Globus pallidus (tissue), 1 donor: ENCODE results near the gene ZNG1C.
"Not testable (repeated sequence)": the region's sequence is repeated elsewhere in the genome, so short reads cannot be mapped to it uniquely, and the experiment has no call there.

Source experiments
- DNase-seq: peaks from one replicate; pipeline ENCODE4 v3.0.0-alpha.2; 2015; ENCODE audit warnings: low spot score

Gene ZNG1C

GRCh38 chr9:68241683-68242082 lies at the start of gene ZNG1C:
Gene ZNG1C, plus strand, starts transcription at chr9:68241983. Its CDS starts 49 bp downstream, at chr9:68242032.
- not testable (repeated sequence) for DNase-seq

GRCh38 chr9:68242437-68242836 lies 654 bp downstream of the ZNG1C start:
- DNase-seq, result not testable (repeated sequence)

GRCh38 chr9:68281041-68281440 lies 39.3 kb downstream of the ZNG1C start:
- DNase-seq, result not testable (repeated sequence)

GRCh38 chr9:68302567-68302966 lies 60.8 kb downstream of the ZNG1C start, which contains the start of gene FOXD4L3:
Gene FOXD4L3, plus strand, starts transcription at chr9:68302867. Its CDS starts 85 bp downstream, at chr9:68302952.
- not testable (repeated sequence) for DNase-seq

GRCh38 chr9:68303771-68304170 lies 62.0 kb downstream of the ZNG1C start:
- not testable (repeated sequence) for DNase-seq

GRCh38 chr9:68304212-68304611 lies 62.4 kb downstream of the ZNG1C start:
- not testable (repeated sequence) for DNase-seq

GRCh38 chr9:68304777-68305176 lies 63.0 kb downstream of the ZNG1C start:
- not testable (repeated sequence) for DNase-seq

- not testable (repeated sequence) for DNase-seq
Measured at GRCh38 chr9:68305680-68306285, 64.0 kb downstream of the ZNG1C start.

GRCh38 chr9:68306391-68306964 lies 64.7 kb downstream of the ZNG1C start:
- not testable (repeated sequence) for DNase-seq

- DNase-seq, result not testable (repeated sequence)
Measured at GRCh38 chr9:68307127-68307526, 65.3 kb downstream of the ZNG1C start.

GRCh38 chr9:68307654-68308053 lies 65.9 kb downstream of the ZNG1C start:
- not testable (repeated sequence) for DNase-seq

GRCh38 chr9:68311208-68311607 lies 69.4 kb downstream of the ZNG1C start:
- DNase-seq, result not testable (repeated sequence)

- DNase-seq, result not testable (repeated sequence)
Measured at GRCh38 chr9:68318209-68318608, 76.4 kb downstream of the ZNG1C start.

GRCh38 chr9:68323749-68324148 lies 82.0 kb downstream of the ZNG1C start:
- DNase-seq, result not testable (repeated sequence)

GRCh38 chr9:68324518-68324917 lies 82.7 kb downstream of the ZNG1C start:
- DNase-seq, result not testable (repeated sequence)

GRCh38 chr9:68329106-68329505 lies 87.3 kb downstream of the ZNG1C start:
- DNase-seq, result not testable (repeated sequence)

GRCh38 chr9:68330531-68331173 lies 88.9 kb downstream of the ZNG1C start:
- DNase-seq, result not testable (repeated sequence)

GRCh38 chr9:68332122-68332521 lies 90.3 kb downstream of the ZNG1C start:
- not testable (repeated sequence) for DNase-seq

GRCh38 chr9:68335935-68336334 lies 94.2 kb downstream of the ZNG1C start:
- not testable (repeated sequence) for DNase-seq

GRCh38 chr9:68336639-68337339 lies 95.0 kb downstream of the ZNG1C start:
- not testable (repeated sequence) for DNase-seq

- DNase-seq, result not testable (repeated sequence)
Measured at GRCh38 chr9:68338000-68338399, 96.2 kb downstream of the ZNG1C start.
